GM23338 (cell line): ENCODE data around the gene PPP4R2.

Experiments
- CTCF ChIP-seq, 2 experiments: fragments of 200-600 bp in 1 of 2; sonication (generic) in 1 of 2; conservative IDR thresholded peaks; 2 replicates each; pipeline versions ENCODE4 v1.5.1 to v1.6.1; 2016 to 2017; ENCODE audit warnings: antibody characterized with exemption in 2 of 2, low read depth in 2 of 2, mild to moderate bottlenecking in 2 of 2, moderate library complexity in 1 of 2
- REST ChIP-seq: IDR thresholded peaks from one replicate; pipeline ENCODE4 v1.6.1; 2018; ENCODE audit warnings: antibody characterized with exemption; ENCODE audit not compliant: unreplicated experiment
- ZNF331 ChIP-seq: fragments of 250-450 bp; sonication (Bioruptor Pico); IDR thresholded peaks from 2 replicates; pipeline ENCODE4 v1.5.0; 2020; ENCODE audit warnings: low read depth, mild to moderate bottlenecking, moderate library complexity
- ZNF462 ChIP-seq: fragments of 250-450 bp; sonication (Bioruptor Pico); IDR thresholded peaks from 2 replicates; pipeline ENCODE4 v1.5.0; 2020; ENCODE audit warnings: mild to moderate bottlenecking, moderate library complexity

GRCh38 chr3:73024836-73025235, 28.2 kb downstream of the PPP4R2 start:
- TF ChIP-seq CTCF (conservative IDR thresholded peaks at IDR 0.05; ENCODE audit: low read depth in 2 of 2) = no peak
- TF ChIP-seq REST = no peak
- TF ChIP-seq ZNF331 (CRISPR knock-in tag) = no peak
- no peak for TF ChIP-seq ZNF462 (CRISPR knock-in tag)
